ENCODE measurements around the gene JADE3. TPM values are rescaled to one million over a fixed set of nuclear protein-coding genes. Genes with fewer than 3 reads are reported as not detected.
A peak's percentile ranks its signal among the peaks of the same experiment; 100 is the strongest.

The JADE3 gene
- total RNA-seq, 5 donors from 2014 or later (not counting 1 experiment from before 2014, with no cell fraction given) = 0.21 to 1.3 (median 1.0) TPM

GRCh38 chrX:46978341-46979291, 66.4 kb downstream of the JADE3 start:
- 100% methylated on average over 2 of the region's 8 CpGs for WGBS (ENCODE audit: insufficient coverage)
- ATAC-seq (replicated peaks in 1 of 4) (peak; percentile 48 to 60 (median 56)), DNase-seq (peak; percentile 2 to 77 (median 53))
- Mint-ChIP-seq H3K27ac (no peak overlapping the region), H3K9me3 (no peaks in the 10 kb centered on the region), H3K27me3 (peaks cover 0 to 12% of the 10 kb centered on the region in 2 donors), H3K4me1 (no peaks in the 10 kb centered on the region), H3K36me3 (no peaks in the 10 kb centered on the region), H3K4me3 (no peak overlapping the region)
- Histone ChIP-seq H3K4me3 (ENCODE audit: control insufficient read depth in 1 of 2, extremely low read depth in 1 of 2, low read length in 1 of 2) (no peak overlapping the region), H3K36me3 (ENCODE audit: control insufficient read depth in 2 of 2, extremely low read depth in 1 of 2, insufficient read depth in 1 of 2, low read length in 1 of 2) (no peaks in the 10 kb centered on the region), H3K27ac (ENCODE audit: low read length) (no peak overlapping the region), H3K4me1 (ENCODE audit: control insufficient read depth in 1 of 2, extremely low read depth in 1 of 2, insufficient read depth in 2 of 2, low read length in 2 of 2) (no peaks in the 10 kb centered on the region), H3K9me3 (no peaks in the 10 kb centered on the region), H3K27me3 (replicated peaks in 1 of 2; ENCODE audit: control insufficient read depth in 2 of 2, extremely low read depth in 1 of 2, insufficient read depth in 2 of 2, low read length in 1 of 2) (no peaks in the 10 kb centered on the region)
- ChIA-PET CTCF (no interaction called here), POLR2A (interaction anchor here in 1 of 2 donors (0.5 kb wide), 1 partner anchor 754 kb away, joined by 3 read pairs; no protein-coding TSS in a partner anchor)

GRCh38 chrX:46984705-46985104, 72.5 kb downstream of the JADE3 start:
- no peaks in the 10 kb centered on the region for H3K4me1 Mint-ChIP-seq
- no peaks in the 10 kb centered on the region for H3K36me3 ChIP-seq (ENCODE audit: control insufficient read depth in 2 of 2, extremely low read depth in 1 of 2, insufficient read depth in 1 of 2, low read length in 1 of 2)
- H3K4me1 ChIP-seq (ENCODE audit: control insufficient read depth in 1 of 2, extremely low read depth in 1 of 2, insufficient read depth in 2 of 2, low read length in 2 of 2) = no peaks in the 10 kb centered on the region
- H3K4me3 Mint-ChIP-seq = no peak overlapping the region
- ChIA-PET POLR2A (no interaction called here), CTCF (no interaction called here)
- peaks cover 0 to 3% (median 0%) of the 10 kb centered on the region in 3 donors for H3K9me3 Mint-ChIP-seq
- no peak for ATAC-seq (replicated peaks in 1 of 4)
- H3K36me3 Mint-ChIP-seq = peaks cover 4% of the 10 kb centered on the region
- no CpG with 5 or more reads among the region's 3 CpGs for WGBS (ENCODE audit: insufficient coverage)
- peaks cover 0 to 12% of the 10 kb centered on the region in 2 donors for H3K27me3 Mint-ChIP-seq
- H3K27ac Mint-ChIP-seq = no peak overlapping the region
- no peaks in the 10 kb centered on the region for H3K9me3 ChIP-seq
- DNase-seq = no peak
- no peak overlapping the region for H3K4me3 ChIP-seq (ENCODE audit: control insufficient read depth in 1 of 2, extremely low read depth in 1 of 2, low read length in 1 of 2)
- H3K27me3 ChIP-seq (replicated peaks in 1 of 2; ENCODE audit: control insufficient read depth in 2 of 2, extremely low read depth in 1 of 2, insufficient read depth in 2 of 2, low read length in 1 of 2) = no peaks in the 10 kb centered on the region
- H3K27ac ChIP-seq (ENCODE audit: low read length) = no peak overlapping the region

GRCh38 chrX:46989548-46989947, 77.3 kb downstream of the JADE3 start:
- no peak for ATAC-seq (replicated peaks in 1 of 4)
- H3K36me3 ChIP-seq (ENCODE audit: control insufficient read depth in 2 of 2, extremely low read depth in 1 of 2, insufficient read depth in 1 of 2, low read length in 1 of 2) = no peaks in the 10 kb centered on the region
- ChIA-PET POLR2A (no interaction called here), CTCF (no interaction called here)
- no peaks in the 10 kb centered on the region for H3K4me1 ChIP-seq (ENCODE audit: control insufficient read depth in 1 of 2, extremely low read depth in 1 of 2, insufficient read depth in 2 of 2, low read length in 2 of 2)
- no peak overlapping the region for H3K27ac ChIP-seq (ENCODE audit: low read length)
- Mint-ChIP-seq H3K4me3 (no peak overlapping the region), H3K27ac (no peak overlapping the region), H3K27me3 (peaks cover 0 to 26% of the 10 kb centered on the region in 2 donors), H3K4me1 (no peaks in the 10 kb centered on the region), H3K36me3 (peaks cover 5% of the 10 kb centered on the region), H3K9me3 (peaks cover 0 to 4% (median 3%) of the 10 kb centered on the region in 3 donors)
- H3K4me3 ChIP-seq (ENCODE audit: control insufficient read depth in 1 of 2, extremely low read depth in 1 of 2, low read length in 1 of 2) = no peak overlapping the region
- no peak for DNase-seq
- H3K27me3 ChIP-seq (replicated peaks in 1 of 2; ENCODE audit: control insufficient read depth in 2 of 2, extremely low read depth in 1 of 2, insufficient read depth in 2 of 2, low read length in 1 of 2) = no peaks in the 10 kb centered on the region
- no peaks in the 10 kb centered on the region for H3K9me3 ChIP-seq

- Mint-ChIP-seq H3K9me3 (peaks cover 0 to 4% (median 3%) of the 10 kb centered on the region in 3 donors), H3K27me3 (peaks cover 0 to 32% of the 10 kb centered on the region in 2 donors), H3K36me3 (peaks cover 5% of the 10 kb centered on the region), H3K4me3 (no peak overlapping the region), H3K4me1 (no peaks in the 10 kb centered on the region), H3K27ac (no peak overlapping the region)
- DNase-seq (no peak), ATAC-seq (replicated peaks in 1 of 4) (no peak)
- Histone ChIP-seq H3K36me3 (ENCODE audit: control insufficient read depth in 2 of 2, extremely low read depth in 1 of 2, insufficient read depth in 1 of 2, low read length in 1 of 2) (no peaks in the 10 kb centered on the region), H3K9me3 (no peaks in the 10 kb centered on the region), H3K27ac (ENCODE audit: low read length) (no peak overlapping the region), H3K4me3 (ENCODE audit: control insufficient read depth in 1 of 2, extremely low read depth in 1 of 2, low read length in 1 of 2) (no peak overlapping the region), H3K4me1 (ENCODE audit: control insufficient read depth in 1 of 2, extremely low read depth in 1 of 2, insufficient read depth in 2 of 2, low read length in 2 of 2) (no peaks in the 10 kb centered on the region), H3K27me3 (replicated peaks in 1 of 2; ENCODE audit: control insufficient read depth in 2 of 2, extremely low read depth in 1 of 2, insufficient read depth in 2 of 2, low read length in 1 of 2) (no peaks in the 10 kb centered on the region)
- WGBS (ENCODE audit: insufficient coverage) = no CpG with 5 or more reads among the region's 2 CpGs
- ChIA-PET POLR2A (no interaction called here), CTCF (no interaction called here)
These were observed 79.4 kb downstream of the JADE3 start for GRCh38 chrX:46991664-46992063.

- no peaks in the 10 kb centered on the region for H3K9me3 ChIP-seq
- Mint-ChIP-seq H3K27ac (no peak overlapping the region), H3K9me3 (peaks cover 0 to 4% (median 3%) of the 10 kb centered on the region in 3 donors), H3K36me3 (peaks cover 5% of the 10 kb centered on the region), H3K4me3 (no peak overlapping the region), H3K27me3 (peaks cover 0 to 33% of the 10 kb centered on the region in 2 donors), H3K4me1 (no peaks in the 10 kb centered on the region)
- H3K27ac ChIP-seq (ENCODE audit: low read length) = no peak overlapping the region
- CTCF ChIA-PET = no interaction called here
- H3K4me3 ChIP-seq (ENCODE audit: control insufficient read depth in 1 of 2, extremely low read depth in 1 of 2, low read length in 1 of 2) = no peak overlapping the region
- ATAC-seq (replicated peaks in 1 of 4) (no peak), DNase-seq (no peak)
- H3K36me3 ChIP-seq (ENCODE audit: control insufficient read depth in 2 of 2, extremely low read depth in 1 of 2, insufficient read depth in 1 of 2, low read length in 1 of 2) = no peaks in the 10 kb centered on the region
- no peaks in the 10 kb centered on the region for H3K4me1 ChIP-seq (ENCODE audit: control insufficient read depth in 1 of 2, extremely low read depth in 1 of 2, insufficient read depth in 2 of 2, low read length in 2 of 2)
- no peaks in the 10 kb centered on the region for H3K27me3 ChIP-seq (replicated peaks in 1 of 2; ENCODE audit: control insufficient read depth in 2 of 2, extremely low read depth in 1 of 2, insufficient read depth in 2 of 2, low read length in 1 of 2)
- WGBS (ENCODE audit: insufficient coverage) = no CpG with 5 or more reads among the region's 6 CpGs
- POLR2A ChIA-PET = no interaction called here
These were observed 79.8 kb downstream of the JADE3 start for GRCh38 chrX:46992070-46992469.

- no peaks in the 10 kb centered on the region for H3K4me1 Mint-ChIP-seq
- Histone ChIP-seq H3K4me1 (ENCODE audit: control insufficient read depth in 1 of 2, extremely low read depth in 1 of 2, insufficient read depth in 2 of 2, low read length in 2 of 2) (no peaks in the 10 kb centered on the region), H3K9me3 (no peaks in the 10 kb centered on the region), H3K27me3 (replicated peaks in 1 of 2; ENCODE audit: control insufficient read depth in 2 of 2, extremely low read depth in 1 of 2, insufficient read depth in 2 of 2, low read length in 1 of 2) (no peaks in the 10 kb centered on the region), H3K4me3 (ENCODE audit: control insufficient read depth in 1 of 2, extremely low read depth in 1 of 2, low read length in 1 of 2) (no peak overlapping the region), H3K27ac (ENCODE audit: low read length) (no peak overlapping the region), H3K36me3 (ENCODE audit: control insufficient read depth in 2 of 2, extremely low read depth in 1 of 2, insufficient read depth in 1 of 2, low read length in 1 of 2) (no peaks in the 10 kb centered on the region)
- ChIA-PET CTCF (no interaction called here), POLR2A (interaction anchor here in 1 of 2 donors (0.6 kb wide), 1 partner anchor 119 kb away, joined by 4 read pairs; no protein-coding TSS in a partner anchor)
- peaks cover 0 to 4% (median 3%) of the 10 kb centered on the region in 3 donors for H3K9me3 Mint-ChIP-seq
- H3K27ac Mint-ChIP-seq = no peak overlapping the region
- H3K36me3 Mint-ChIP-seq = peaks cover 5% of the 10 kb centered on the region
- no peak overlapping the region for H3K4me3 Mint-ChIP-seq
- ATAC-seq (replicated peaks in 1 of 4) (no peak), DNase-seq (no peak)
- peaks cover 0 to 33% of the 10 kb centered on the region in 2 donors for H3K27me3 Mint-ChIP-seq
These were observed 81.9 kb downstream of the JADE3 start for GRCh38 chrX:46994096-46994495.
